Measurements from ENCODE around the gene SND1. TPM values are rescaled to one million over a fixed set of nuclear protein-coding genes. Genes with fewer than 3 reads are reported as not detected.

SND1 gene
- total and polyA plus RNA-seq, 2 donors (not counting 3 experiments of a cell fraction or from before 2014, with no cell fraction given): 116 to 249 TPM

DNA sequence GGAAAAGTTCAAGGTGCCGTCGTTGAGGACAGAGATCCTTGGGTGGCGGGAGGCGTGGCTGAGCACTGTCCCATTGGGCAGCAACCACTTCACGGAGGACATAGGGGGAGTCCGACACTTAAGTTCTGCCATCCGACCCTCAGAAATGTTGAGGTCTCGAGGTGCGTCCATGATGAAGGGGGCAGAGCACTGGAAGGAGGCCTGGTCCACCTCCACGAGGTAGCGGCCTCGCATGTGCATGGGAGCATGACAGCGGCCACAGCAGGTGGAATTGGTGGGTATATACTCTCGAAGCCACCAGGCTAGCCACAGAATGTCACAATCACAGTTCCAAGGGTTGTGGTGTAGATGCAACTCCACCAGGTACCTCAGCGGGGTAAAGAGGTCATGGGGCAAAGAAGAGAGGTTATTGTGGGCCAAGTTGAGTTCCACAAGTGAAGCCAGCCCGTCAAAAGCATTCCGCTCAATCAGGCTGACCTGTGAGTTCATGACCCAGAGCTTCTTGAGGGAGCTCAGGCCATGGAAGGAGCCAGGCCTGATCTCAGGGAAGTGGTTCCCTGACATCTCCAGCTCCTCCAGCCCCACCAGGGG is 377.5 kb downstream of the SND1 start:
- intact Hi-C loops (cut with micrococcal nuclease): no loop called here
- Histone ChIP-seq H3K9ac (replicated peaks; ENCODE audit: extremely low read depth, insufficient read depth, low read length) (no peak overlapping the region), H2AFZ (ENCODE audit: low read depth, low read length) (no peak overlapping the region), H3K79me2 (ENCODE audit: control insufficient read depth, insufficient read depth, low read length) (no peaks in the 10 kb centered on the region), H3K4me3 (replicated peaks in 1 of 3; ENCODE audit: insufficient read depth in 1 of 3, low read depth in 1 of 3, low read length in 3 of 3) (no peak overlapping the region), H3K36me3 (ENCODE audit: control insufficient read depth in 2 of 2, extremely low read depth in 1 of 2, insufficient read depth in 2 of 2, low read length in 2 of 2) (no peaks in the 10 kb centered on the region), H3K9me1 (replicated peaks; ENCODE audit: control insufficient read depth, extremely low read depth, insufficient read depth, low read length) (no peaks in the 10 kb centered on the region), H3K4me2 (ENCODE audit: insufficient read depth, low read length) (no peak overlapping the region), H3K27me3 (ENCODE audit: control insufficient read depth in 2 of 2, insufficient read depth in 2 of 2, low read length in 2 of 2) (no peaks in the 10 kb centered on the region), H3K27ac (ENCODE audit: insufficient read depth, low read depth, low read length) (no peak overlapping the region), H3K4me1 (ENCODE audit: control insufficient read depth, extremely low read depth, insufficient read depth, low read length) (peaks cover 16% of the 10 kb centered on the region), H4K20me1 (replicated peaks; ENCODE audit: control insufficient read depth, extremely low read depth, insufficient read depth, low read length) (peaks cover 4% of the 10 kb centered on the region), H3K9me3 (replicated peaks; ENCODE audit: control insufficient read depth, insufficient read depth, low read length) (no peaks in the 10 kb centered on the region)
- dilution Hi-C loops (cut with MboI; ENCODE audit: extremely low pct_ligation_motif_present, low sequenced_read_pairs): no loop called here
- ChIA-PET POLR2A (no interaction called here), CTCF (interaction anchor here (1.1 to 2.7 kb wide), 6 partner anchors 8 to 322 kb away, joined by 3 to 13 read pairs (median 5); no protein-coding TSS in a partner anchor)
- FAIRE-seq: no peak
- no TSS peak for BruUV-seq (replicated peaks)
- TF ChIP-seq, protein P1, sequence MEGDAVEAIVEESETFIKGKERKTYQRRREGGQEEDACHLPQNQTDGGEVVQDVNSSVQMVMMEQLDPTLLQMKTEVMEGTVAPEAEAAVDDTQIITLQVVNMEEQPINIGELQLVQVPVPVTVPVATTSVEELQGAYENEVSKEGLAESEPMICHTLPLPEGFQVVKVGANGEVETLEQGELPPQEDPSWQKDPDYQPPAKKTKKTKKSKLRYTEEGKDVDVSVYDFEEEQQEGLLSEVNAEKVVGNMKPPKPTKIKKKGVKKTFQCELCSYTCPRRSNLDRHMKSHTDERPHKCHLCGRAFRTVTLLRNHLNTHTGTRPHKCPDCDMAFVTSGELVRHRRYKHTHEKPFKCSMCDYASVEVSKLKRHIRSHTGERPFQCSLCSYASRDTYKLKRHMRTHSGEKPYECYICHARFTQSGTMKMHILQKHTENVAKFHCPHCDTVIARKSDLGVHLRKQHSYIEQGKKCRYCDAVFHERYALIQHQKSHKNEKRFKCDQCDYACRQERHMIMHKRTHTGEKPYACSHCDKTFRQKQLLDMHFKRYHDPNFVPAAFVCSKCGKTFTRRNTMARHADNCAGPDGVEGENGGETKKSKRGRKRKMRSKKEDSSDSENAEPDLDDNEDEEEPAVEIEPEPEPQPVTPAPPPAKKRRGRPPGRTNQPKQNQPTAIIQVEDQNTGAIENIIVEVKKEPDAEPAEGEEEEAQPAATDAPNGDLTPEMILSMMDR (IDR thresholded peaks at IDR 0.05; ENCODE audit: extremely low read depth in 1 of 2, insufficient read depth in 1 of 2, low read depth in 1 of 2, low read length in 2 of 2): no peak
- no peak for TF ChIP-seq POLR2AphosphoS5 (IDR thresholded peaks at IDR 0.05; ENCODE audit: insufficient read depth, low read depth, low read length)
- no peak for TF ChIP-seq EZH2 (IDR thresholded peaks at IDR 0.05; ENCODE audit: borderline replicate concordance, low read depth, low read length, severe bottlenecking)
- TF ChIP-seq MAX (IDR thresholded peaks at IDR 0.05; ENCODE audit: insufficient read depth, insufficient read length): no peak
- no peak for TF ChIP-seq JUN (IDR thresholded peaks at IDR 0.05; ENCODE audit: borderline replicate concordance, insufficient read depth, insufficient read length, low read depth)
- TF ChIP-seq FOS (IDR thresholded peaks at IDR 0.05; ENCODE audit: borderline replicate concordance, insufficient read depth, low read length): no peak
- TF ChIP-seq POLR2A (IDR thresholded peaks at IDR 0.05; ENCODE audit: low read depth, low read length): no peak
- TF ChIP-seq MYC (IDR thresholded peaks at IDR 0.05; ENCODE audit: low read depth, low read length): no peak
- TF ChIP-seq GATA2 (IDR thresholded peaks at IDR 0.05; ENCODE audit: insufficient read depth, insufficient read length, low read depth, low read length): no peak
- no peak for DNase-seq (ENCODE audit: low read depth, low spot score)

All from endothelial cell of umbilical vein (primary cell).